Skeletal muscle satellite cell (primary cell): ENCODE data around the gene NOS1AP.
A peak's percentile ranks its signal among the peaks of the same experiment; 100 is the strongest.

ENCODE experiments used
- H3K27me3 ChIP-seq: 2 replicates; pipeline ENCODE4 v1.7.0; 2013; ENCODE audit warnings: low read length; ENCODE audit not compliant: control insufficient read depth, insufficient read depth
- H3K36me3 ChIP-seq: 2 replicates; pipeline ENCODE4 v1.7.0; 2013; ENCODE audit warnings: mild to moderate bottlenecking, control low read depth, low read length; ENCODE audit not compliant: insufficient read depth
- H3K4me1 ChIP-seq: 2 replicates; pipeline ENCODE4 v1.7.0; 2013; ENCODE audit warnings: low read length; ENCODE audit not compliant: control insufficient read depth, insufficient read depth
- H3K4me2 ChIP-seq: 2 replicates; pipeline ENCODE4 v1.7.0; 2013; ENCODE audit warnings: mild to moderate bottlenecking, low read length
- H3K4me3 ChIP-seq: 2 replicates; pipeline ENCODE4 v1.7.0; 2013; ENCODE audit warnings: low read length
- H3K9ac ChIP-seq: 2 replicates; pipeline ENCODE4 v1.7.0; 2013; ENCODE audit warnings: mild to moderate bottlenecking, low read depth, low read length, moderate library complexity
- H3K9me3 ChIP-seq: replicated peaks from 2 replicates; pipeline ENCODE4 v1.7.0; 2013; ENCODE audit warnings: mild to moderate bottlenecking, control low read depth, low read length

NOS1AP gene

GRCh38 chr1:162297208-162297607 is 227.7 kb downstream of the NOS1AP start:
- Histone ChIP-seq H3K9ac (no peak overlapping the region), H3K36me3 (no peaks in the 10 kb centered on the region), H3K4me1 (peaks cover 14% of the 10 kb centered on the region)

DNA sequence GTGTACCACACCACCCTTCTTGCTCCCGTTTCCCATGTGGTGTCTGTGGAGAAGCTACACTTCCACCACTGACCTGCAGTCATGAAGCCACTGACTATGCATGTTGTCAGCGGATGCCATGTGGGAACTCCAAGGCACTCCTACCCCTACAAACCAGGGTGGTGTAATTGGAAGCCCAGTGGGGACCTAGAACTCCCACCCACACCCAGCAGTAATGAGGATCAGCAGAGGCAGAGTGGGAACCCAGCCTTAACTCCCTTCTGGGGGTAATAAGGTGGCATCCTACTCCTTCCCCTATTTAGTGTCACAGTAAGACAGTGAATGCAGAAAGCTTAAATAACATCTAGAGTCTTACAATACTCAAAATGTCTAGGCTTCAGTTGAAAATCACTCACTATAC is 228.8 kb downstream of the NOS1AP start:
- H3K27me3 ChIP-seq: no peaks in the 10 kb centered on the region
- H3K4me2 ChIP-seq: no peak overlapping the region
- no peaks in the 10 kb centered on the region for H3K36me3 ChIP-seq
- peaks cover 14% of the 10 kb centered on the region for H3K4me1 ChIP-seq
- H3K9me3 ChIP-seq: no peaks in the 10 kb centered on the region
- no peak overlapping the region for H3K4me3 ChIP-seq
- no peak overlapping the region for H3K9ac ChIP-seq

More at GRCh38 chr1:162297208-162297607, 227.7 kb downstream of the NOS1AP start:
- H3K4me3 ChIP-seq: no peak overlapping the region
- H3K4me2 ChIP-seq: no peak overlapping the region
- H3K9me3 ChIP-seq: no peaks in the 10 kb centered on the region
- no peaks in the 10 kb centered on the region for H3K27me3 ChIP-seq

- Histone ChIP-seq H3K4me3 (no peak overlapping the region), H3K9ac (no peak overlapping the region), H3K4me2 (no peak overlapping the region), H3K9me3 (no peaks in the 10 kb centered on the region), H3K36me3 (no peaks in the 10 kb centered on the region), H3K27me3 (no peaks in the 10 kb centered on the region), H3K4me1 (peaks cover 18% of the 10 kb centered on the region)
Measured at GRCh38 chr1:162299018-162299417, 229.5 kb downstream of the NOS1AP start.

GRCh38 chr1:162300057-162300917 is 230.8 kb downstream of the NOS1AP start:
- no peak overlapping the region for H3K4me2 ChIP-seq
- peaks cover 21% of the 10 kb centered on the region for H3K4me1 ChIP-seq
- no peak overlapping the region for H3K4me3 ChIP-seq
- no peaks in the 10 kb centered on the region for H3K9me3 ChIP-seq
- no peaks in the 10 kb centered on the region for H3K36me3 ChIP-seq
- no peak overlapping the region for H3K9ac ChIP-seq
- no peaks in the 10 kb centered on the region for H3K27me3 ChIP-seq

- no peak overlapping the region for H3K9ac ChIP-seq
- H3K36me3 ChIP-seq: no peaks in the 10 kb centered on the region
- peaks cover 31% of the 10 kb centered on the region for H3K4me1 ChIP-seq
- H3K9me3 ChIP-seq: no peaks in the 10 kb centered on the region
- no peak overlapping the region for H3K4me2 ChIP-seq
- no peak overlapping the region for H3K4me3 ChIP-seq
- H3K27me3 ChIP-seq: no peaks in the 10 kb centered on the region
Measured at GRCh38 chr1:162301696-162302095, 232.2 kb downstream of the NOS1AP start.

DNA sequence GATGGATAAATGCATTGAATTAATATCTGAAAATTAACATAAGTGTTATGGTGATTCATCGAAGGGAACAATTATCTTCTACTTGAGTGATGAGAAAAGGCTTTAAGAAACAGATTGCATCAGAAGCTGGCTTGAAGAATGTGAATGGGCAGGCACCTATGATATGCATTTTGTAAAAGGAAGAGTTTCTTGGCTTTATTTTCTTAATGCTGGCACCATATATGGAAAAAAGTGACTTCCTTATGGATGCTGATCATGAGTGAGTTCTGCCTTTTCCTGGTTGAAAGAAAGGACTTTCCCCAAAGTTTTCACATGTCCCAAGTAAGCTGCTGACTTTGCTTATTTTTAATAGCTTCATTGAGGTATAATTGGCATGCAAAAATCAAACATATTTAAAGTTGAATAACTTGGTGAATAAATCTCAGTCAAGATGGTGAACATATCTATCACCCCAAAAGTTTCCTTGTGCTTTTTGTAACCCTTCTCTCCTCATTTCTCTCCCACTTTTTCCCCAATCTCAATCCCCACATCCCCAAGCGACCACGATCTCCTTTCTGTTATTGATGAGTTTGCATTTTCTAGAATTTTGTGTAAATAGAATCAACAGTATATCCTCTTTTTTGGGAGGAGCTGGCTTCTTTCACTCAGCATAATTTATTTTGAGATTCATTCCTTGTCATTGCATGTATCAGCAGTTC is 233.0 kb downstream of the NOS1AP start:
- Histone ChIP-seq H3K4me2 (peak overlapping the region; percentile 2), H3K27me3 (no peaks in the 10 kb centered on the region), H3K4me3 (no peak overlapping the region), H3K4me1 (peaks cover 31% of the 10 kb centered on the region), H3K36me3 (no peaks in the 10 kb centered on the region), H3K9ac (peak overlapping the region; percentile 20), H3K9me3 (no peaks in the 10 kb centered on the region)

DNA sequence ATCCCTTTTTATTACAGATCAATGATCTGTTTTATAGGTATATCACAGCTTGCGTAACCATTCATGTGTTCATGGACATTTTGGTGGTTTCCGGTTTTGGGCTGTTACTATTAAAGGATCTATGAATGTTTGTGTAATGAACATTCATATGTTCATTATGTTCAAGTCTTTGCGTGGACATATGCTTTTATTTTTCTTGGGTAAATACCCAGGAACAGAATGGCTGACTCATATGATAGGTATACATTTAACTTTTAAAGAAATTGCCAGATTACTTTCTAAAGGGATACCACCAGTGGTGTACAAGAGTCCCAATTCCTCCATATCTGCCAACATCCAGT is 233.5 kb downstream of the NOS1AP start:
- Histone ChIP-seq H3K9ac (no peak overlapping the region), H3K27me3 (no peaks in the 10 kb centered on the region), H3K4me3 (no peak overlapping the region), H3K9me3 (no peaks in the 10 kb centered on the region), H3K36me3 (no peaks in the 10 kb centered on the region), H3K4me2 (peak overlapping the region; percentile 2), H3K4me1 (peaks cover 31% of the 10 kb centered on the region)

GRCh38 chr1:162304736-162305135 is 235.2 kb downstream of the NOS1AP start:
- Histone ChIP-seq H3K27me3 (no peaks in the 10 kb centered on the region), H3K4me1 (peaks cover 28% of the 10 kb centered on the region), H3K4me3 (no peak overlapping the region), H3K9ac (no peak overlapping the region), H3K36me3 (no peaks in the 10 kb centered on the region), H3K9me3 (no peaks in the 10 kb centered on the region), H3K4me2 (no peak overlapping the region)

DNA sequence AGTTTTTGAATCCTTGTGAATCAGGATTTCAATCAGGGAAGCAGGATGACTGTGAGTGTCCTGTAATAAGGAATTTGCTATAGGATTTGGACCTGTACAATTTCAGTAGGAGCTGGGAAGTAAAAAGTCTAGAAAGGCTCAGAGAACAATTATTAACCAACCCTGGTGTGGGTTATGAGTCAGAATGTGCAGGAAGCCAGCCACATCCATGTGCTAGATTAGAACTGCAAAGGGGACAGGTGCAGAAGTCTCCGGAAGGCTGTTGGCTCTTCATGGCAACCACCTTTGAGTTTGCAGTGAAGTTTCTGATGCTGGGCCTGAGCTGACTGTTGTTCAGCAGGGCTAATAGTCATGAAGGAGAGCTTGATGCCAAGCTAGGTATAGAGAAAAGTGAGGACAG is 236.5 kb downstream of the NOS1AP start:
- peaks cover 38% of the 10 kb centered on the region for H3K4me1 ChIP-seq
- no peaks in the 10 kb centered on the region for H3K27me3 ChIP-seq
- no peaks in the 10 kb centered on the region for H3K9me3 ChIP-seq
- H3K4me3 ChIP-seq: no peak overlapping the region
- no peak overlapping the region for H3K9ac ChIP-seq
- no peaks in the 10 kb centered on the region for H3K36me3 ChIP-seq
- no peak overlapping the region for H3K4me2 ChIP-seq

DNA sequence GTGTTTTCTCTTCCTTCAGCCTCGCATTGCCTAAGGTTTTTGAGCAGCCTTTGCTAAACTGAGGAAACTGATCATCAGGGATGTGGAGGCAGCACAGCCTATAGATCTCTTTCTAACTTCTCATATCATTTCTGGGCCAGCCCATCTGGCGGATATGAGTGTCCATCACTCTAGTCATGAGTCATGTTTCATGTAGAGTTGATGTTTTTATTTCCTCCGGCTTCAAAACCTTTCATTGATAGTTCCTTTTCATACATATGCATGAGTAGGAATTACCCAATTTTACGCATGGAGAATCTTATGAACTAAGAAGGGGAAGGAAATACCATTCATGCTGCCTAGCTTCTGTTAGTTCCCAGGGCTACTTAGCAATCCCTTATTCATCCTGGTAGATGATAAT is 240.8 kb downstream of the NOS1AP start:
- H3K9me3 ChIP-seq: no peaks in the 10 kb centered on the region
- no peaks in the 10 kb centered on the region for H3K36me3 ChIP-seq
- no peaks in the 10 kb centered on the region for H3K27me3 ChIP-seq
- H3K4me3 ChIP-seq: no peak overlapping the region
- H3K4me1 ChIP-seq: peaks cover 20% of the 10 kb centered on the region
- H3K4me2 ChIP-seq: no peak overlapping the region
- no peak overlapping the region for H3K9ac ChIP-seq

GRCh38 chr1:162314206-162314605 is 244.7 kb downstream of the NOS1AP start:
- no peak overlapping the region for H3K4me2 ChIP-seq
- no peak overlapping the region for H3K9ac ChIP-seq
- H3K4me1 ChIP-seq: peaks cover 16% of the 10 kb centered on the region
- no peaks in the 10 kb centered on the region for H3K9me3 ChIP-seq
- H3K36me3 ChIP-seq: no peaks in the 10 kb centered on the region
- H3K4me3 ChIP-seq: no peak overlapping the region
- no peaks in the 10 kb centered on the region for H3K27me3 ChIP-seq

- Histone ChIP-seq H3K4me2 (no peak overlapping the region), H3K4me3 (no peak overlapping the region), H3K27me3 (no peaks in the 10 kb centered on the region), H3K9me3 (no peaks in the 10 kb centered on the region), H3K36me3 (no peaks in the 10 kb centered on the region), H3K9ac (no peak overlapping the region), H3K4me1 (peaks cover 18% of the 10 kb centered on the region)
Measured at GRCh38 chr1:162315673-162316072, 246.2 kb downstream of the NOS1AP start.
